GM23338 (cell line): Measurements from ENCODE around the gene STON2. TPM values are rescaled to one million over a fixed set of nuclear protein-coding genes. Genes with fewer than 3 reads are reported as not detected.

ENCODE experiments used
- ATAC-seq: fragments of 200-7000 bp; cut with Tn5 transposase; 3 replicates; pipeline ENCODE4 v1.9.1; 2020
- DNase-seq: peaks from one replicate; pipeline ENCODE4 v3.0.0-alpha.2; 2015; ENCODE audit warnings: low spot score
- H2AFZ ChIP-seq: fragments of 200-600 bp; sonication (generic); 2 replicates; pipeline ENCODE4 v1.8.0; 2016; ENCODE audit warnings: antibody characterized with exemption, mild to moderate bottlenecking, moderate library complexity
- H3F3A ChIP-seq: fragments of 200-600 bp; sonication (generic); replicated peaks from 2 replicates; pipeline ENCODE4 v1.8.0; 2017; ENCODE audit warnings: antibody characterized with exemption, mixed run types, low read depth
- H3K27ac ChIP-seq: fragments of 200-600 bp; sonication (generic); 2 replicates; pipeline ENCODE4 v1.6.1; 2016; ENCODE audit warnings: low read depth
- H3K27me3 ChIP-seq: fragments of 200-600 bp; sonication (generic); 2 replicates; pipeline ENCODE4 v1.8.0; 2016; ENCODE audit warnings: mild to moderate bottlenecking, mixed run types, moderate library complexity; ENCODE audit not compliant: insufficient read depth
- H3K36me3 ChIP-seq: fragments of 200-600 bp; sonication (generic); 2 replicates; pipeline ENCODE4 v1.8.0; 2016; ENCODE audit warnings: mild to moderate bottlenecking; ENCODE audit not compliant: insufficient read depth
- H3K4me1 ChIP-seq: fragments of 200-600 bp; sonication (generic); 2 replicates; pipeline ENCODE4 v1.8.0; 2016; ENCODE audit warnings: mild to moderate bottlenecking, moderate library complexity; ENCODE audit not compliant: insufficient read depth
- H3K4me2 ChIP-seq: fragments of 200-600 bp; sonication (generic); 2 replicates; pipeline ENCODE4 v1.7.1; 2017; ENCODE audit warnings: mixed run types
- H3K4me3 ChIP-seq: fragments of 200-600 bp; sonication (generic); 2 replicates; pipeline ENCODE4 v1.6.1; 2016; ENCODE audit warnings: mixed run types
- H3K79me2 ChIP-seq: fragments of 200-600 bp; sonication (generic); replicated peaks from 2 replicates; pipeline ENCODE4 v1.8.0; 2017; ENCODE audit warnings: mild to moderate bottlenecking; ENCODE audit not compliant: insufficient read depth
- H3K9me2 ChIP-seq: fragments of 200-600 bp; sonication (generic); 2 replicates; pipeline ENCODE4 v1.8.0; 2017; ENCODE audit not compliant: insufficient read depth
- H4K20me1 ChIP-seq: fragments of 200-600 bp; sonication (generic); replicated peaks from 2 replicates; pipeline ENCODE4 v1.8.0; 2017; ENCODE audit warnings: mild to moderate bottlenecking; ENCODE audit not compliant: insufficient read depth
- H3K27ac Mint-ChIP-seq: 2 replicates; pipeline ENCODE4 v1.8.0; 2020; ENCODE audit warnings: inconsistent platforms, mild to moderate bottlenecking, moderate library complexity, mixed read lengths
- H3K27me3 Mint-ChIP-seq: 3 replicates; pipeline ENCODE4 v1.8.0; 2022; ENCODE audit warnings: low read depth, mild to moderate bottlenecking, moderate library complexity, mixed read lengths, inconsistent platforms; ENCODE audit not compliant: insufficient read depth, poor library complexity
- H3K36me3 Mint-ChIP-seq: 3 replicates; pipeline ENCODE4 v1.8.0; 2021; ENCODE audit warnings: low read depth, mild to moderate bottlenecking, inconsistent platforms, moderate library complexity, mixed read lengths
- H3K4me1 Mint-ChIP-seq: 3 replicates; pipeline ENCODE4 v1.8.0; 2020; ENCODE audit warnings: mild to moderate bottlenecking, inconsistent platforms, mixed read lengths
- H3K4me3 Mint-ChIP-seq: 3 replicates; pipeline ENCODE4 v1.8.0; 2021; ENCODE audit warnings: moderate library complexity, mild to moderate bottlenecking, inconsistent platforms, mixed read lengths
- H3K9me3 Mint-ChIP-seq: 3 replicates; pipeline ENCODE4 v1.8.0; 2020; ENCODE audit warnings: moderate library complexity, mild to moderate bottlenecking, inconsistent platforms, mixed read lengths
- CREB1 ChIP-seq: fragments of 250-450 bp; sonication (Bioruptor Pico); IDR thresholded peaks from 2 replicates; pipeline ENCODE4 v1.5.0; 2020; ENCODE audit warnings: low read depth, mild to moderate bottlenecking, moderate library complexity
- CTCF ChIP-seq, 2 experiments: fragments of 200-600 bp in 1 of 2; sonication (generic) in 1 of 2; conservative IDR thresholded peaks; 2 replicates each; pipeline versions ENCODE4 v1.5.1 to v1.6.1; 2016 to 2017; ENCODE audit warnings: antibody characterized with exemption in 2 of 2, low read depth in 2 of 2, mild to moderate bottlenecking in 2 of 2, moderate library complexity in 1 of 2
- ETS1 ChIP-seq: IDR thresholded peaks from 2 replicates; pipeline ENCODE4 v1.6.1; 2016; ENCODE audit warnings: antibody characterized with exemption
- EZH2 ChIP-seq: fragments of 200-600 bp; sonication (generic); IDR thresholded peaks from one replicate; pipeline ENCODE4 v1.8.0; 2017; ENCODE audit warnings: antibody characterized with exemption, mild to moderate bottlenecking, low read depth; ENCODE audit not compliant: unreplicated experiment
- EZH2phosphoT487 ChIP-seq: fragments of 200-600 bp; sonication (generic); IDR thresholded peaks from one replicate; pipeline ENCODE4 v1.8.1; 2018; ENCODE audit warnings: antibody characterized with exemption; ENCODE audit not compliant: unreplicated experiment
- JUNB ChIP-seq: IDR thresholded peaks from one replicate; pipeline ENCODE4 v1.6.1; 2016; ENCODE audit warnings: antibody characterized with exemption; ENCODE audit not compliant: unreplicated experiment
- NANOG ChIP-seq: IDR thresholded peaks from 2 replicates; pipeline ENCODE4 v1.6.1; 2016; ENCODE audit warnings: antibody characterized with exemption, borderline replicate concordance
- POLR2AphosphoS5 ChIP-seq: IDR thresholded peaks from 2 replicates; pipeline ENCODE4 v1.6.1; 2016; ENCODE audit warnings: antibody characterized with exemption, low read depth
- STAT1 ChIP-seq: IDR thresholded peaks from one replicate; pipeline ENCODE4 v1.6.1; 2016; ENCODE audit warnings: antibody characterized with exemption; ENCODE audit not compliant: unreplicated experiment
- ZNF114 ChIP-seq: fragments of 250-450 bp; sonication (Bioruptor Pico); IDR thresholded peaks from 2 replicates; pipeline ENCODE4 v1.5.0; 2020; ENCODE audit warnings: mild to moderate bottlenecking, moderate library complexity
- ZNF331 ChIP-seq: fragments of 250-450 bp; sonication (Bioruptor Pico); IDR thresholded peaks from 2 replicates; pipeline ENCODE4 v1.5.0; 2020; ENCODE audit warnings: low read depth, mild to moderate bottlenecking, moderate library complexity
- polyA plus RNA-seq: library from polyadenylated mRNA; unstranded; fragments of >200 nt; fragmentation: Nextera tagmentation; extraction: Ambion mirVana; gene quantifications from 2 replicates; pipeline ENCODE4 v1.2.1, GENCODE V29; 2016
- total RNA-seq: library from RNA; depleted of rRNA; stranded (reverse); fragments of >200 nt; shearing (Covaris generic); gene quantifications from 2 replicates; pipeline ENCODE4 v1.2.3, GENCODE V29; 2014
- TF ChIP-seq, protein P1 (sequence below): fragments of 250-450 bp; sonication (Bioruptor Pico); IDR thresholded peaks from 2 replicates; pipeline ENCODE4 v1.5.0; 2020; ENCODE audit warnings: mild to moderate bottlenecking, moderate library complexity
- TF ChIP-seq, protein P2 (sequence below): IDR thresholded peaks from one replicate; pipeline ENCODE4 v1.6.1; 2018; ENCODE audit warnings: antibody characterized with exemption; ENCODE audit not compliant: unreplicated experiment

The STON2 gene
- total and polyA plus RNA-seq, 2 experiments from 2014 or later, result 8.2 to 71.0 TPM

GRCh38 chr14:81331229-81332021, 68.7 kb downstream of the STON2 start:
- Mint-ChIP-seq H3K27ac (no peak overlapping the region), H3K27me3 (no peaks in the 10 kb centered on the region), H3K9me3 (no peaks in the 10 kb centered on the region), H3K4me3 (no peak overlapping the region), H3K36me3 (no peaks in the 10 kb centered on the region; the same call in 2 of the 3 replicates), H3K4me1 (peaks cover 11% of the 10 kb centered on the region; the same call in 2 of the 3 replicates)
- Histone ChIP-seq H3K36me3 (no peaks in the 10 kb centered on the region), H3K27me3 (no peaks in the 10 kb centered on the region), H3K9me2 (no peaks in the 10 kb centered on the region), H2AFZ (no peak overlapping the region), H3K4me3 (no peak overlapping the region), H3K4me2 (no peak overlapping the region), H3K79me2 (no peaks in the 10 kb centered on the region; the same call in 1 of the 2 replicates), H4K20me1 (no peaks in the 10 kb centered on the region), H3K27ac (no peak overlapping the region), H3K4me1 (no peaks in the 10 kb centered on the region), H3F3A (no peaks in the 10 kb centered on the region)
- DNase-seq, result no peak
- TF ChIP-seq CTCF (conservative IDR thresholded peaks at IDR 0.05; ENCODE audit: low read depth in 2 of 2) (no peak), EZH2 (no peak), CREB1 (CRISPR knock-in tag) (no peak), JUNB (no peak), NANOG (no peak), ETS1 (no peak), STAT1 (no peak), EZH2phosphoT487 (no peak), POLR2AphosphoS5 (no peak), ZNF114 (CRISPR knock-in tag) (no peak), ZNF331 (no peak)
- TF ChIP-seq, protein P1, sequence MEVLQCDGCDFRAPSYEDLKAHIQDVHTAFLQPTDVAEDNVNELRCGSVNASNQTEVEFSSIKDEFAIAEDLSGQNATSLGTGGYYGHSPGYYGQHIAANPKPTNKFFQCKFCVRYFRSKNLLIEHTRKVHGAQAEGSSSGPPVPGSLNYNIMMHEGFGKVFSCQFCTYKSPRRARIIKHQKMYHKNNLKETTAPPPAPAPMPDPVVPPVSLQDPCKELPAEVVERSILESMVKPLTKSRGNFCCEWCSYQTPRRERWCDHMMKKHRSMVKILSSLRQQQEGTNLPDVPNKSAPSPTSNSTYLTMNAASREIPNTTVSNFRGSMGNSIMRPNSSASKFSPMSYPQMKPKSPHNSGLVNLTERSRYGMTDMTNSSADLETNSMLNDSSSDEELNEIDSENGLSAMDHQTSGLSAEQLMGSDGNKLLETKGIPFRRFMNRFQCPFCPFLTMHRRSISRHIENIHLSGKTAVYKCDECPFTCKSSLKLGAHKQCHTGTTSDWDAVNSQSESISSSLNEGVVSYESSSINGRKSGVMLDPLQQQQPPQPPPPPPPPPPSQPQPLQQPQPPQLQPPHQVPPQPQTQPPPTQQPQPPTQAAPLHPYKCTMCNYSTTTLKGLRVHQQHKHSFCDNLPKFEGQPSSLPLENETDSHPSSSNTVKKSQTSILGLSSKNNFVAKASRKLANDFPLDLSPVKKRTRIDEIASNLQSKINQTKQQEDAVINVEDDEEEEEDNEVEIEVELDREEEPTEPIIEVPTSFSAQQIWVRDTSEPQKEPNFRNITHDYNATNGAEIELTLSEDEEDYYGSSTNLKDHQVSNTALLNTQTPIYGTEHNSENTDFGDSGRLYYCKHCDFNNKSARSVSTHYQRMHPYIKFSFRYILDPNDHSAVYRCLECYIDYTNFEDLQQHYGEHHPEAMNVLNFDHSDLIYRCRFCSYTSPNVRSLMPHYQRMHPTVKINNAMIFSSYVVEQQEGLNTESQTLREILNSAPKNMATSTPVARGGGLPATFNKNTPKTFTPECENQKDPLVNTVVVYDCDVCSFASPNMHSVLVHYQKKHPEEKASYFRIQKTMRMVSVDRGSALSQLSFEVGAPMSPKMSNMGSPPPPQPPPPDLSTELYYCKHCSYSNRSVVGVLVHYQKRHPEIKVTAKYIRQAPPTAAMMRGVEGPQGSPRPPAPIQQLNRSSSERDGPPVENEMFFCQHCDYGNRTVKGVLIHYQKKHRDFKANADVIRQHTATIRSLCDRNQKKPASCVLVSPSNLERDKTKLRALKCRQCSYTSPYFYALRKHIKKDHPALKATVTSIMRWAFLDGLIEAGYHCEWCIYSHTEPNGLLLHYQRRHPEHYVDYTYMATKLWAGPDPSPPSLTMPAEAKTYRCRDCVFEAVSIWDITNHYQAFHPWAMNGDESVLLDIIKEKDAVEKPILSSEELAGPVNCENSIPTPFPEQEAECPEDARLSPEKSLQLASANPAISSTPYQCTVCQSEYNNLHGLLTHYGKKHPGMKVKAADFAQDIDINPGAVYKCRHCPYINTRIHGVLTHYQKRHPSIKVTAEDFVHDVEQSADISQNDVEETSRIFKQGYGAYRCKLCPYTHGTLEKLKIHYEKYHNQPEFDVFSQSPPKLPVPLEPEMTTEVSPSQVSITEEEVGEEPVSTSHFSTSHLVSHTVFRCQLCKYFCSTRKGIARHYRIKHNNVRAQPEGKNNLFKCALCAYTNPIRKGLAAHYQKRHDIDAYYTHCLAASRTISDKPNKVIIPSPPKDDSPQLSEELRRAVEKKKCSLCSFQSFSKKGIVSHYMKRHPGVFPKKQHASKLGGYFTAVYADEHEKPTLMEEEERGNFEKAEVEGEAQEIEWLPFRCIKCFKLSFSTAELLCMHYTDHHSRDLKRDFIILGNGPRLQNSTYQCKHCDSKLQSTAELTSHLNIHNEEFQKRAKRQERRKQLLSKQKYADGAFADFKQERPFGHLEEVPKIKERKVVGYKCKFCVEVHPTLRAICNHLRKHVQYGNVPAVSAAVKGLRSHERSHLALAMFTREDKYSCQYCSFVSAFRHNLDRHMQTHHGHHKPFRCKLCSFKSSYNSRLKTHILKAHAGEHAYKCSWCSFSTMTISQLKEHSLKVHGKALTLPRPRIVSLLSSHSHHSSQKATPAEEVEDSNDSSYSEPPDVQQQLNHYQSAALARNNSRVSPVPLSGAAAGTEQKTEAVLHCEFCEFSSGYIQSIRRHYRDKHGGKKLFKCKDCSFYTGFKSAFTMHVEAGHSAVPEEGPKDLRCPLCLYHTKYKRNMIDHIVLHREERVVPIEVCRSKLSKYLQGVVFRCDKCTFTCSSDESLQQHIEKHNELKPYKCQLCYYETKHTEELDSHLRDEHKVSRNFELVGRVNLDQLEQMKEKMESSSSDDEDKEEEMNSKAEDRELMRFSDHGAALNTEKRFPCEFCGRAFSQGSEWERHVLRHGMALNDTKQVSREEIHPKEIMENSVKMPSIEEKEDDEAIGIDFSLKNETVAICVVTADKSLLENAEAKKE (CRISPR knock-in tag), result no peak
- TF ChIP-seq, protein P2, sequence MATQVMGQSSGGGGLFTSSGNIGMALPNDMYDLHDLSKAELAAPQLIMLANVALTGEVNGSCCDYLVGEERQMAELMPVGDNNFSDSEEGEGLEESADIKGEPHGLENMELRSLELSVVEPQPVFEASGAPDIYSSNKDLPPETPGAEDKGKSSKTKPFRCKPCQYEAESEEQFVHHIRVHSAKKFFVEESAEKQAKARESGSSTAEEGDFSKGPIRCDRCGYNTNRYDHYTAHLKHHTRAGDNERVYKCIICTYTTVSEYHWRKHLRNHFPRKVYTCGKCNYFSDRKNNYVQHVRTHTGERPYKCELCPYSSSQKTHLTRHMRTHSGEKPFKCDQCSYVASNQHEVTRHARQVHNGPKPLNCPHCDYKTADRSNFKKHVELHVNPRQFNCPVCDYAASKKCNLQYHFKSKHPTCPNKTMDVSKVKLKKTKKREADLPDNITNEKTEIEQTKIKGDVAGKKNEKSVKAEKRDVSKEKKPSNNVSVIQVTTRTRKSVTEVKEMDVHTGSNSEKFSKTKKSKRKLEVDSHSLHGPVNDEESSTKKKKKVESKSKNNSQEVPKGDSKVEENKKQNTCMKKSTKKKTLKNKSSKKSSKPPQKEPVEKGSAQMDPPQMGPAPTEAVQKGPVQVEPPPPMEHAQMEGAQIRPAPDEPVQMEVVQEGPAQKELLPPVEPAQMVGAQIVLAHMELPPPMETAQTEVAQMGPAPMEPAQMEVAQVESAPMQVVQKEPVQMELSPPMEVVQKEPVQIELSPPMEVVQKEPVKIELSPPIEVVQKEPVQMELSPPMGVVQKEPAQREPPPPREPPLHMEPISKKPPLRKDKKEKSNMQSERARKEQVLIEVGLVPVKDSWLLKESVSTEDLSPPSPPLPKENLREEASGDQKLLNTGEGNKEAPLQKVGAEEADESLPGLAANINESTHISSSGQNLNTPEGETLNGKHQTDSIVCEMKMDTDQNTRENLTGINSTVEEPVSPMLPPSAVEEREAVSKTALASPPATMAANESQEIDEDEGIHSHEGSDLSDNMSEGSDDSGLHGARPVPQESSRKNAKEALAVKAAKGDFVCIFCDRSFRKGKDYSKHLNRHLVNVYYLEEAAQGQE, result no peak
- ATAC-seq, result peak; percentile 63
